ENCODE results near the gene GPR157.

DNA sequence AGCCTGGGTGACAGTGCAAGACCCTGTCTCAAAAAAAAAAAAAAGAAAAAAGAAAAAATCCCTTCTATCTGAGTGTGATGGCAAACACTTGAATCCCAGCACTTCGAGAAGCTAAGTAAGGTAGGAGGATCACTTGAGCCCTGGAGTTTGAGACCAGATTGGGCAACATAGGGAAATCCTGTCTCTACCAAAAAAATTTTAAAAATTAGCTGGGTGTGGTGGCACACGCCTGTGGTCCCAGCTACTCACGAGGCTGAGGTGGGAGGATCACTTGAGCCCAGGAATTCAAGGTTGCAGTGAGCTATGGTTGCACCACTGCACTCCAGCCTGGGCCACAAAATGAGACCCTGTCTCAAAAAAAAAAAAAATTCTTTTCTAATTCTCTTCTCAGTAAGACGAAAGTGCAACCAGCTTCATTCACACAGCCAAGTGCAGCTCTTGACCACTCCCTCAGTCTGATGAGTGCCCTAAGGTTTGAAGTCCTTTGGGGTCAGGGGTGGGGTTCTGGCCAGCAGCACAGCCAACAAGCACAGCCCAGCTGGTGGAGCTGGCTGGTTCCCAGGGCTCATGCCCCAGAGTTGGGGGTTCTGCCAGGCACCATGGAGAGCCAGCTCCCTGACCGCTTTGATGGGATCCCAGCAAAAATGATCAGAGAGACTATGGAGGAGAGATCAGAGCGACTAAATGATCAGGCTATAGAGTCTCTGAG is 67.5 kb downstream of the GPR157 start:
- TF ChIP-seq, protein P1, sequence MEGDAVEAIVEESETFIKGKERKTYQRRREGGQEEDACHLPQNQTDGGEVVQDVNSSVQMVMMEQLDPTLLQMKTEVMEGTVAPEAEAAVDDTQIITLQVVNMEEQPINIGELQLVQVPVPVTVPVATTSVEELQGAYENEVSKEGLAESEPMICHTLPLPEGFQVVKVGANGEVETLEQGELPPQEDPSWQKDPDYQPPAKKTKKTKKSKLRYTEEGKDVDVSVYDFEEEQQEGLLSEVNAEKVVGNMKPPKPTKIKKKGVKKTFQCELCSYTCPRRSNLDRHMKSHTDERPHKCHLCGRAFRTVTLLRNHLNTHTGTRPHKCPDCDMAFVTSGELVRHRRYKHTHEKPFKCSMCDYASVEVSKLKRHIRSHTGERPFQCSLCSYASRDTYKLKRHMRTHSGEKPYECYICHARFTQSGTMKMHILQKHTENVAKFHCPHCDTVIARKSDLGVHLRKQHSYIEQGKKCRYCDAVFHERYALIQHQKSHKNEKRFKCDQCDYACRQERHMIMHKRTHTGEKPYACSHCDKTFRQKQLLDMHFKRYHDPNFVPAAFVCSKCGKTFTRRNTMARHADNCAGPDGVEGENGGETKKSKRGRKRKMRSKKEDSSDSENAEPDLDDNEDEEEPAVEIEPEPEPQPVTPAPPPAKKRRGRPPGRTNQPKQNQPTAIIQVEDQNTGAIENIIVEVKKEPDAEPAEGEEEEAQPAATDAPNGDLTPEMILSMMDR (IDR thresholded peaks at IDR 0.05; ENCODE audit: borderline replicate concordance, extremely low read depth, low read length, poor library complexity, severe bottlenecking) = no peak
- TF ChIP-seq EZH2 (IDR thresholded peaks at IDR 0.05; ENCODE audit: borderline replicate concordance, low read depth, low read length, severe bottlenecking) = no peak

Measured in DND-41 (cell line).